T follicular helper cell (primary cell): ENCODE measurements around the gene POC1A.

Source experiments
- DNase-seq: peaks from one replicate; pipeline ENCODE4 v3.0.0-alpha.2; 2020; ENCODE audit warnings: low read depth

Gene POC1A

DNA sequence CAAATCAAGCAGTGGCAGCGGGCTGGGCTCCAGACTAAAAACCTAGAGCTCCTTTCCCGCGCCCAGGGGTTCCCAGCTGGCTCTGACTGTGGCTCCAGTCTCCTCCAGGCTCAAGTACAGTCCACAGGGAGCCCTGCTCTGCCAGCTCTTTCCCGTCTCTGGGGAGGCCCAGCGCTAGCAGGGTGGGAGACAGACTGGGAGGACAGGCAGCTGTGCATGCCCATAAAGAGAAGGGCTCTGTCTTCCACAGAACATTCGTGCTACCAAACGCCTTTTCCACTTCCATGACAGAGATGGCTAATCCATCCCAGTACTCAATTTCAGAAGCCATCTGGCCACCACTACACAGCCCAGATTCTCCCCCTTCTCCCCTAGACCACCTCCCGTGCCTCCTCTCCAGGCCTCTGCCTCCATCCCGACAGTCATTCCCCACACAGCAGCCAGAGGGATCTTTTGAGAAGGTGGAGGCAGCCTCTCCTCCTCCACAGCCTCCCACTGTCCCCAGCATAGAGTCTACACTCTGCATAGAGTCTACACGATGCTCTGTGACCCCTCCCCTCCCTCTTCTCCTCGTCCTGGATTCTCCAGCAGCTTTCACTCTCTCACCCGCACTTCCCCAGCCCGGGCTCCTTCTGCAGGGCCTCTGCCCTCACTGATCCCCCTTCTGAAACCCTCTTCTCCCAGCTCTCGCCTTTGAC, 91.0 kb downstream of the POC1A start:
- no peak for DNase-seq

DNA sequence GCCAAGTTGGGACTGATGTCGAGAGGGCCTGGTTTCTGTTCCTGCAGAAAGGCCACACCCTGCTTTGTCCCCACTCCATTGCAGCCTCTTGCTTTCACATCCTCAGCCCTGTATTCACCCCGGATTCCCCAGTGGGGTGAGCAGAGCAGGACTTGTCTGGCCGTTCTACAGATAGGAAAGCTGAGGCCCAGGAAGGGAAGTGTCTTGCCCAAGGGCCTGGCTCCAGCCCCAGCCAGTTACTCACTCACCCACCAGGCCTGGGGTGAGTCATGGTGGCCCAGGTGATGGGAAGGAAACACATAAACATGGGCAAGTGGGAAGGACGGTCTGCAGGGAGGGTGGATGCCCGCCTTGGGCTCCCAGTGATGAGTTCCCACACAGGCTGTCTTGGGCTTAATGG, 91.7 kb downstream of the POC1A start:
- no peak for DNase-seq

DNA sequence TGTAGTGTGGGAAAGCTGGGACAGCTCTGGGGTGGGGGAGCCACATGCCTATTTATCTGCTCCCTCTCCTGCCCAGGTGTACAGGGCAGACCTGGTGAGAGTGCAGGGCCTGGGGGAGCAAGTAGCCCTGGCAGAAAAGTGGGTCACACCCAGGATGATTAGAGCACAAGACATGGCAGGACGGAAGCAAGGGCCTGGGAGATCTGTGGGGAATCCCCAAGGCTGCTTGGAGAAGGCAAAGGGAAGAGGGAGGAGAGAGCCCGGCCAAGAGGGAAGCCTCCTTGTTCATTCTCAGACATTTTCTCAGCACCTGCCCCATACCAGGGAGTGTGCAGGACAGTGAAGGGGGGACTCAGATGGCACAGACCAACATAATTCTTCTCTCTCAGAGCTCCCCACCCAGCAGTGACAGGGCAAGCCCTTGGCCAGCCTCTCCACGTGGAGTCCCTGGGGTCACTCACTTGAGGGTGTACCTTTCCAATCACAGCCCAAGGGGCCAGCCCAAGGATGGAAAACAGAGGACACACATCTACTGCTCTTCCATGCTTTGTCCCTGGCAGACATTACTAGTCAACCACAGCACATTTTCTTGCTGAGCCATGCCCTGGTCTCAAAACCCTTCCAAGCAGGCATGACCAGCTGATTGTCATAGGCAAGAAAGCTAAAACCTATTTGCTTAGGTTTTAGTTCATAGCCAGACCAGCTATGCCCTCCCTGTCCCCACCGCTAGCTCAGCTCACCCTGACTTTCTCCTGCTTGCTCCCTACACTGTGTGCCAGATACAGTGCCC, 92.9 kb downstream of the POC1A start:
- DNase-seq: no peak

DNA sequence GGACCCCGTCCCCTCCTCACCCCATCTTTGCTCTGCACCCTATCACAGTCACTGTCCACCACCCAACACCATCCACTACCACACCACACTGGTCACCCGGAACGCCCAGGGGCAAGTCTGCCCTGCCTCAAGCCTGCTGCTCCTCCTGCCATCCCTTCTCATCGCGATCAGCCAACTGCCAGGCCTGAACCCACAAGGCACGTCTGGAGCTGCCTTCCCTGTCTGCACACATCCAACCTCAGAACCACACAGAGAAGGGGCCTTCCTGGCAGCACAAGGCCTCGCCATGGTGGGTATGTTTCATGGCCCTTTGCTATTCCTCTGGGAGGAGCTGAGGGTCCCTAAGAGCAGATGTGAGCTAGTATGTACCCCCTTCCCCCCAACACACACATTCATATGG, 94.4 kb downstream of the POC1A start:
- no peak for DNase-seq

DNA sequence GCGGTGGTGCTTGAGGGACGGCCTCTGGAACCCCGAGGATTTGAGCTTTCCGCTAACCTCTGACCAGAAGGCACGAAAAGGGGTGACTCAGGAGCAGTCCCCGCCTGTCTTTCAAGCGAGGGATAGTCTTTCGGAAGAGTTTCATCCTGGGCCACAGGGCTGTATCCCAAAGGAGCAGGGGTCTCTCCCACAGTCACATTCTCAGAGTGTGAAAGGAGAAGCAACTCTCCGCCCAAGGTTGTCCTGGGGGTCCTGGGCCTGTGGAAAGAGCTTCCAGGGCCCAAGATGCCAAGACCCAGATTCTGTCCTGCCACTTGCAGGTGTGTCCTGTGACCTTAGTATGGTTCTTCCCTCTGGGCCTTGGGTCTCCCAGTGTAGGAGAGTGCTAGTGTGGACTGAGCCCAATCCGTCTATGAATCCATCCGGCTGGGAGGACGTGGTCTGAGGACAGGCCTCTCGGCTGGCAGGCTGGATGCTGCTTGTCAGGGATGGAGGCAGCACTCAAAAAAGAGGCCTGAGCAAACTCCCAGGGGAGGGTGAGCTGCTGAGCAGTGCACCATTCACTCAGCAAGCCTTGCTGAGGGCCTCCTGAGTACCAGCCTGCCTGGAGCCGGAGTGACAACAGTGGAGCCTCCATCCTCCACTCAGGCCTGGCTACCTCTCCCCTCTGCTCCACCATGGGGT, 96.3 kb downstream of the POC1A start:
- no peak for DNase-seq

DNA sequence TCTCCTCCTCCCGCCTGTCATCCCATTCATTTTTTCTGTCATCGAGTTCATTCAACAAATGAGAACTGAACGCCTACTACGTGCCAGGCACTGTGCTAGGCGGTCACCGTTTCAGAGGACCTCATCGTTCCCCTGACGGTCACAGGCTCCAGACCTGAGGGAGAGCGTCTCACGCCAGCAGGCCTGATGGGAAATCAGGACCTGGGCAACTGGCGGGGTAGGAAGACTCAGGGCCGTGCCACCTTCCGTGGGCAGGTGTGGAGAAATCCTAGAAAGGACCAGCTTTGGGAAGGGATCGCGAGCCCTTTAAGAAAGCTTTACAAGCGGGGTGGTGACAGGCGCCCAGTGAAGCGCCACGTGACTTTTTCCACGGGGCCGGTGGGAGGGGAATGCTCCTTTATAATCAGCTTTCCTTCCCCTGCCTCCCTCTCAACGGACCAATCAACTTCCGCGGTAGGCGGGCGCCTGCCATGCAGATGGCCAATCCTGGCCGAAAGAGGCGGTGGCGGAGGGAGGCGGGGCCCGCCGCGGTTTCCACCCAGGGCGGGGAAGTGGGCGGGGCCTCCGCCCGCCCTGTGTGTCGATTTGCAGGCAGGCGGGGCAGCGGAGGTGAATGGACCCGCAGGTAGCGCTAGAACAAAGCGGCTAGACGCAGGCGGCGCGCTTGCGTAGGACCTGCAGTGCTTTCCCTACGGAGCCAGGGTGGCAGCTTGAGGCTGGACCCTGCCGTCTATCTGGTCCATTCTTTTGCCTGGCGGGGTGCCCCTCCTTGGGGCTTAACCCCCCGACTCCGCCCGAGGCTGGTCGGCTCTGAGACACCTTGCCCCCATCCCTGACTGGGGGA, 97.0 kb downstream of the POC1A start:
- DNase-seq: peak; percentile 99

DNA sequence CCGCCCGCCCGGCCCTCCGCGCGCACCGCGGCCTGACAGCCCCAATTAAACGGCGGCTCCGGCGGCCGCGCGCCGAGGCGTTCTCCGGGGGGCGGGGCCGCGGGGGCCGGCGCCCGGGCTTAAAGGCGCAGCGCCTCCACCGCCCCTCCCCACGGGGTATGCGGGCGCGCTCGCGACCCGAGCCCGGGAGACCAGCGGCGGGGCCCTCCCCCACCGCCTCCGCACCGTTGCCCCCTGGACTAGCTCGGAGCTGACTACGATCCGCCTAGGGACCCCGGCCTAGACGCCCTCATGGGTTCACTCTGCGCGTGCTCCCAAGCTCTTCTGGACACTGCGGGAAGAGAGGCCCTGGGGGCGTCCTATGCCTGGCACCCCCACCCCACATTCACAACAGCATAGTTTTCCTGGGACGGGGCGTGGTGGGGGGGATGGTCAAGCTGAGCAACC, 97.7 kb downstream of the POC1A start, which contains the start of gene DUSP7:
Gene DUSP7, minus strand, starts transcription at position 51 of the 447 bp plus-strand sequence. CDS start 205 bp downstream, outside the sequence.
- DNase-seq: peak; percentile 55

DNA sequence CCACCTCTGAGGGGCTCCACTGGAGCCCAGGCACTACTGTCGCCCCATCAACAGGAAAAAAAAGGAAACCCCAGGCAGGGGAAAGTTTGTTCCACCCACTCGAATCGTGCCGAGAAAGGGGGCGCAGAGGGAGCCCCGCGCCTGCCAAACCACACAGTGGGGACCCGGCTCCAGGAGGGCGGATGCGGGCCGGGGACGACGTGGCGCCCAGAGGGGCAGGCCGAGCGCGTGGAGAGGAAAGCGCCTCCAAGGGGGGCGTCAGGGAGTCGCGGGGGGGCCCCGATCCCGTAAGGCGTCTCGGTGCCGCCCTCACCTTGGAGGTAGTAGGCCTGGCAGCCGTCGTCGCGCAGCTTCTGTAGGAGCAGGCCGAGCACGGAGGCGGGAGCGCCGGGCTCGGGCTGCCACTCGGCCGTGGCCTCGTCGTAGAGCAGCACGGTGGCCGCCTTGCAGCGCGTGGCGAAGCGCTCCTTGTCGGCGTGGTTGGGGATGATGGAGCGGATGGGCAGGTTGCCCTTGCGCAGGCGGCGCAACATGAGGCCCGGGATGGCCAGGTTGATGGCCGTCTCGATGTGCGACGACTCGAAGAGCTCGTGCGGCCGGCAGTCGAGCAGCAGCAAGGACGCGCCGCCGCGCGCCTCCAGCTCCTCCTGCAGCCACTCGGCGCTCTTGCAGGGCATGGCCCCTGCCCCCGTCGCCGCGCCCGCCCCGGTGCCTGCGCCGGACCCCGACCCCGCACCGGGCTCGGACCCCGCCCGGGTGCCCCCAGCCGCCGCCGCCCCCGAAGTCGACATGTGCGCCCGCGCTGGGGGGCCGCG, 98.5 kb downstream of the POC1A start:
- DNase-seq: peak; percentile 22

DNA sequence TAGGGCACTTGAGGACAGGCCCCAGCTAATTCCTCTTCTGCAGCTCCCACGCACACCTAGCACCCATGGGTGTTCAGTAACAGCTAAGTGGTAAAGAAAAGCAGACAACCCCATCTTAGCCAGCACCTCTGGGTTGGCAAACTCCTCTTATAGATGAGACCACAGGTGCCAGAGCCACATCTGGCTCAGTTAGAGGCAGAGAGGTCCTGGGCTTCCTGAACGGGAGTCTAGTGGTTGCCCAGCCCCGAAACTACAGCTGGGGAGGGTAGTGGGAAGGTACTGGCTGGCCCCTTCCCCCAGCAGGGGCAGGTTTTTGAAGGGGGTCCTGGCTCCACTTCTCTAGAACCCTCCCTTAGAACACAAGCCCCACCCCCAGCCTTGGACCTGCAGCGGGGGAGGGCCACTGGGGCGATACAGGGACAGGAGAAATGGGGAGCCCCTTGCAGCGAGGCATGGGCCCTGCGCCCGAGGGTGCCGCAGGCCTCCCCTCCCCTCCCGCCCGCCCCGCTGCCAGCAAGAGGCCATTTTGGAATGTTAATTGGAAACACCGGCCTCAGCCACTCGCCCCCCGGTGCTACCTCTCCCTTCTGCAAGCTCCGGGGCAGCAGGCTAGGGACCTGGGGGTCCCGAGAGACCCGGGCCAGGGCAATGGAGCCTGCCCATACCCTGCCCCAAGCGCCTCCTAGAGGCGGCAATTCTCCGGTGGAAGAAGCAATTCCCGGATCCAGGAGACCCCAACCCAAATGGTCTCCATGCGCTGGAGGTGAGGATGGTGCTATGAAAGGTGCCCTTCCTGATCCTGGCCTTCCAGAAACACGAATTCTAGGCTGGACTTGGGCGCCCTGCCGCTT, 99.3 kb downstream of the POC1A start:
- DNase-seq: no peak

DNA sequence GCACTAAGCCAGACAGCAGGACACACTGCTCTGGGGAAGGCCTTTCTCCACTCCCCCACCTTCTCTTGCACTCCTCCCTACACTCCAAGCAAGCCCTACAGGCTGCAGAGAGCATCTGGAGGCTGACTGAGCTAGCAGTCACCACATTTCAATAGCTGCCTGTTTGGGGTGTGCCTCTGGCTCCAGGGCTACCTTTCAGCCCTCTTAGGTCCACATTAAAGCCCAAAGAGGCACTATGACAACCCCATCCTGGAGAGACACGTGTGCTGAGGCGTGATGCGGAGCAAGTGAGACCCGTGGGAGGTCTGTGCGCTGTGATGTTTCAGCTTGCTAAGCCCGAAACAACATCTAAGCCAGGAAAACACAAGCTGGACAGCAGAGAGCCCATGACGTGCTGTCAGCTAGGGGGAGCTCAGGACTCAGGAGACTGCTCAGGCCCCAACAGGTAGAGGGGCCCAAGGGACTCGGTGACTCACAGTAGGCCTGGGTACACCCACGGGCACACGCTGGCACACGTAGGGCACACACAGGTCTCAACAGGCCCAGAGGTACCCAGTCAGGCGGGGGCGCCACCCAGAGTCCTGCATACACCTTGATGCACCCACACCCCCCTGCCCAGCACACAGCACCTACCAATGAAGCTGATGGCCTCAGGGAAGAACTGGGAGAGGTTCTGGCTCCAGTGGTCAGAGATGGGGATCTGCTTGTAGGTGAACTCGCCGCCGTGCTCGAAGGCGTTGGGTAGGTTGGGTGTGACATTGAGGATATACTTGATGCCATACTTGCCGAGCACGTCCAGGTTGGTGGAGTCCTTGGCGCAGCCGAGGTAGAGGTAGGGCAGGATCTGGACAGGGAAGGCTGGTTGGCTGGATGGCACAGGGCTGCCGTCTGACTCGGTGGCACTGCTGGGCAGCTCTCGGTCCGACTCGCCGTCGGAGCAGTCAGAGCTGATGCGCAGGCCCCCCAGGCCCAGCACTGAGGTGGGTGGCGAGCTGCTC, 100.6 kb downstream of the POC1A start:
- no peak for DNase-seq

DNA sequence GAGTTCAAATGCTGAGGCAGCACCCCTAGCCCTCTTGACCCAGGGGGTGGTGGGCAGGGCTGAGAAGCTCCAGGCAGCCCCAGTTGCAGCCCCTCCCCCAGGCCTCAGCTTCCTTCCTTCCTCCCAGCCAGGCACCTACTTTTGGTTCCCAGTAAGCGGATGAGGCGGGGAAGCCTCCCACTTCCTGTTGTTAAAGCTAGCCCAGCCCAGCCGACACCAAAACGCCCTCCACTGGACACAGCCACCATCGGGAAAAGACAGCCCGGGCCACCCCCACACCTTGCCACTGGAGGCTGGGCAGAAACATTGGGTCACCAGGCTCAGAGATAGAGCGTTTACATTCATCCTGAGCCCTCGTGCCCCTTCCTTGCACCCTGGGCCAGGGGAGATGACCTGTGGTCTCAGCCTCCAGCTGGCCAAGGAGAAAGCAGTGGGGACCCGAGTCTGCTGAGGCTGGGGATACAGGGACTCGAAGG, 101.4 kb downstream of the POC1A start:
- no peak for DNase-seq

DNA sequence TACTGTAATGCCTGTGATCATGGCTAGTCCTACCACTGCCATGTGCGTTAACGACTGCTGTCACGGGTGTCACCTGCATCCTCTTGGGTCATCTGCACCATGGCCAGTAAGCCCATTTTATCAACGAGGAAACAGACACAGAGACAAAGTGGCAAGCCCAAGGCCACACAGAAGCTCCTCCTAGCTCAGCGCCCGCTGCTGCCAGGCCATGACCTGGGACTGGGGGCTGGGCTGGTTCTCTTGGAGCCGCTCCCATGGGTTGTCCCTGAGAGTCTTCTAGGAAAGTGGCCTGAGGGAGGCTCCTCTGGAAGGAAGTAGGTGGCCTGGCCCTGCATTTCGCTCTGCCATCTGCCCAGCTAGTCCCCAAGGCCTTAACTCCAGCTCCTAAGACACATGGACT, 102.8 kb downstream of the POC1A start:
- no peak for DNase-seq

DNA sequence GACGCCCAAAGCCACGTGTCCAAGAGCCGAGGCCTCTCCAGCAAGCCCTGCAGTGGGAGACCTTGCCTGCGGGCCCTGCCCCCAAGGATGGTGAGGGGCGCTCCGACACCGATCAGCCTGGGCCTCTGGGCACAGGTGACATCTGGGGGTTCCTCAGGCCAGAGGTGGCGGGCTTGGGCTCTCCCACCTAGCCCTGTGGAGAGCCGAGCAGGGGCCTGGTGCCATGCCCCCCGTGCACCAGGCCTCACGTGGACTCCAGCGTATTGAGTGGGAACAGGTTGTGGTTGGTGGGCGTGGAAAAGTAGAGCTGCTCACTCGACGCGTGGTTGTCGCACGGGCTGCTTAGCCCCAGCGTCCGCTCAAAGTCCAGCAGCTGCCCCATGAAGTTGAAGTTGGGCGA, 103.7 kb downstream of the POC1A start:
- DNase-seq: no peak

DNA sequence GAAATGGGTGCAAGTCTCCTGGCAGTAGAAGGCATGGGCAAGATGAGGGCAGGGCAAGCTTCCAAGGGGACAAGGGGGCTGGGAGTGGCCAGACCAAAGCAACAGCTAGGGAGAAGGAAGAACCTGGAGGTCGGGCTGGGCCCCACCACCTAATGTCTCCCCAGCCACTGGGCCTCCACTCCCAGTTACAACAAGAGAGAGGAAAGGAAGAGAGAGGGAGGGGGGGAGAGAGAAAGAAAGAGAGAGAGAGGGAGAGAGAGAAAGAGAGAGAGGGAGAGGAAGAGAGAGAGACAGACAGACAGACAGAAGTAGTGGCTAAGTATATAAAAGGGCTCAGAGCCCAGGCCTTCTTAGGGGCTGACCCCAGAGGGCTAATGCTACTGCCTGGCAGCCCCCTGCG, 104.7 kb downstream of the POC1A start:
- DNase-seq: no peak

DNA sequence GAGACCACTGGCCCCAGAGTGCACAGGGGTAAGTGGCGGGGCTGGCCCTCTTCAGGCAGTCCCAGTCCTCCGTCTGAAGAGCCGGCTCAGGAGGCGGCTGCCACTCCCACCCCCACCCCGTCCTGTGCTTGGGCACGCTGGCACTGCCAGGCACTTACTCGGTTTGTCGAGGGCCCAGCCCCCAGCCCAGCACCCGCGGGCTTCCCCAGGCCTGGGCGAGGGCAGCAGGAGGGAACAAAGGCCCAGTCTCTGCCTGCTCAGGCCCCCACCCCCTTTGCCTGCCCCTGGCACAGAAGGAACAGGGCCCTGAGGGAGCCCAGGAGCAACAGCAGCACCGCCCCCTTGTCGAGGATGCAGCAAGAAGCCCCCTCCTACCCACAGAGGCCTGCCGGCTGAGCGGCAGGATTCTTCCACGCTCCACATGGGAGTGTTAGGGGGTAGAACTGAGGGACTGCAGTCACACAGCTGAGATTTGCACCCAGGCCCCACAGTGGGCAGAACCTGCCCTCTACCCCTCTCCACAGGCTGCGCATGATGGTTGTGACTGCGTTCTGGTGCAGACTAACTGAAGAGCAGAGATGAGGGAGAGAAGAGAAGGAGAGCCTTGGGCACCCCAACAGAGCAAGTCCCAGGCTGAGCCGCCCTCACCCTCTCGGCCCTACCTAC, 106.8 kb downstream of the POC1A start:
- no peak for DNase-seq

DNA sequence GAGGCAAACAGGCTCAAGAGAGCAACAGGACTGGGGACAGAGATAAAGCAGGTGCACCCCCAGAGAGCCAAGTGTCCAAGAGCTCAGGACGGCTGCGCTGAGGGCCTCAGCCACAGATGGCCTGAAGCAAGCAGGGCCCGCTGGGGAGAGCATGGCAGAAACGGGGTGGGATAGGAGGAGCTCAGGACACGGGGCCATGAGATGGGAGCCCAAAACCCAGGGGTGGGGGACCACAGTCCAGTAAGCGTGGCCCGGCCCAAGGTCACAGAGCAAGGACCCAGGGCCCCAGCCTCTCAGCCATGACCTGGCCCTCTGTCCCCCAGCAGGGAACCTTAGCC, 107.4 kb downstream of the POC1A start:
- no peak for DNase-seq

DNA sequence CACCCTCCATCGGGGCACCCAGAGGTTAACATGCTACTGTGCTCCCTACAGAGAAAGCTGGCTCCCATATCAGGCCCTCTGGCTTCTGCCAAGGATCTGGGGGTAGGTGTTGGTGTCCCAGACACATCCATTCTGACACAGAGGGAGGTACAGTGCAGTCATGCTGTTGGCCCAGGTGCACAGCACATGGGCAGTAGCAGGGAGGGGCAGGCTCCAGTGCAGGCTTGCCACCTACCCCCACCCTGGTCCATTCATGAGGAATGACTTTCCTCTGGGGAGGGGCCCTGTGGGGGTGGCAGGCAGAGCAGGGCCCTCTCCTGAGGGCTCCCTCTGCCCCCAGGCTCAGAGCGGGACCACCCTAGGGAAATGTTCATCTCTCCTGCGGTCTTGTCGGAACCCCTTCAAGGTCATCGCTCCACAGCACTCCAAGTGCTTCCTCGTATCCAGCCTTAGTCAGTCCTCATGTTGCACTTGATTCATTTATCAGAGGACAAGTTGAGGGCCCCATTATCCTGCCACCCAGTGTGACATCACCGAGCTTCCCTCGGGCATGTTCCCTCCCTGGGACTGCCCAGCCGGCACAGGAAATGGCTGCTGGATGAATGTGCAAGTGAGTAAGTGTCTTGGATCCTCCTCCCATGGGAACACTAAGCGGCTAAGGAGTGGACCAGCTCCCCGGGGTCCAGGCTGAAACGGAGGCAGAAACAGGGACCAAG, 107.9 kb downstream of the POC1A start:
- no peak for DNase-seq
